Astrocyte (in vitro differentiated cells and primary cell): ENCODE data around the gene OR11G2.

Experiments
- EZH2 ChIP-seq: IDR thresholded peaks from 2 replicates; pipeline ENCODE4 v1.6.1; 2012; ENCODE audit warnings: mild to moderate bottlenecking, low read length, inconsistent platforms; ENCODE audit not compliant: insufficient read depth
- TF ChIP-seq, protein P1 (sequence below): IDR thresholded peaks from 2 replicates; pipeline ENCODE4 v1.5.1; 2011; ENCODE audit warnings: low read depth, mild to moderate bottlenecking, inconsistent platforms, low read length, moderate library complexity; ENCODE audit not compliant: insufficient read depth

DNA sequence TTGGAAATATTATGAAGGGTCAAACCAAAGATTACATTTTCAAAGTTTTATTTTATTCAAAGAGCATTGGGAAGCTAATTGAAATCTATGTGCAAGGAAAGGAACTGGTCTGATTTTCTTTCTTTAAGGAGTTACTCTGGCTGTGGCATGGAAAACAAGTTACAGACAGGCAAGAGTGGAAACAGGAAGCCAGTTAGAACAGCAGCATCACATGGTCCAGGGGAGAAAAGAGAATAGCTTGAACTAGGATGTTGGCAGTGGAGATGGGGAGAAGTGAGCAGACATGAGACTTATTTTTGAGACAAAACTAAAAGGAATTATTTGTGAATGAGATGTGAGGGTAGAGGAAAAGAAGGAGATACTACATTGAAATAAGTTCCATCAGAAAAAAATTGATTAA lies 3.4 kb downstream of the OR11G2 start:
- TF ChIP-seq, protein P1, sequence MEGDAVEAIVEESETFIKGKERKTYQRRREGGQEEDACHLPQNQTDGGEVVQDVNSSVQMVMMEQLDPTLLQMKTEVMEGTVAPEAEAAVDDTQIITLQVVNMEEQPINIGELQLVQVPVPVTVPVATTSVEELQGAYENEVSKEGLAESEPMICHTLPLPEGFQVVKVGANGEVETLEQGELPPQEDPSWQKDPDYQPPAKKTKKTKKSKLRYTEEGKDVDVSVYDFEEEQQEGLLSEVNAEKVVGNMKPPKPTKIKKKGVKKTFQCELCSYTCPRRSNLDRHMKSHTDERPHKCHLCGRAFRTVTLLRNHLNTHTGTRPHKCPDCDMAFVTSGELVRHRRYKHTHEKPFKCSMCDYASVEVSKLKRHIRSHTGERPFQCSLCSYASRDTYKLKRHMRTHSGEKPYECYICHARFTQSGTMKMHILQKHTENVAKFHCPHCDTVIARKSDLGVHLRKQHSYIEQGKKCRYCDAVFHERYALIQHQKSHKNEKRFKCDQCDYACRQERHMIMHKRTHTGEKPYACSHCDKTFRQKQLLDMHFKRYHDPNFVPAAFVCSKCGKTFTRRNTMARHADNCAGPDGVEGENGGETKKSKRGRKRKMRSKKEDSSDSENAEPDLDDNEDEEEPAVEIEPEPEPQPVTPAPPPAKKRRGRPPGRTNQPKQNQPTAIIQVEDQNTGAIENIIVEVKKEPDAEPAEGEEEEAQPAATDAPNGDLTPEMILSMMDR, result no peak
- TF ChIP-seq EZH2, result no peak
